Gastroesophageal sphincter (tissue), 3 donors: ENCODE data around the gene FZD4.

Source experiments
- CTCF ChIP-seq, 4 experiments: fragments of 200-600 bp in 2 of 4; fragments of 450-650 bp in 2 of 4; sonication (generic) in 1 of 4; IDR thresholded peaks; one replicate each; pipeline ENCODE4 v1.5.1; 2017 to 2019; ENCODE audit warnings: antibody characterized with exemption in 4 of 4, mild to moderate bottlenecking in 2 of 4, moderate library complexity in 2 of 4
- EP300 ChIP-seq: sonication (generic); formaldehyde crosslinking; IDR thresholded peaks from one replicate; pipeline ENCODE4 v1.6.1; 2017; ENCODE audit warnings: antibody characterized with exemption, mild to moderate bottlenecking
- POLR2A ChIP-seq, 2 donors: fragments of 450-650 bp; IDR thresholded peaks; one replicate each; pipeline ENCODE4 v1.6.1; 2017; ENCODE audit warnings: antibody characterized with exemption in 2 of 2, mild to moderate bottlenecking in 2 of 2, moderate library complexity in 1 of 2
- POLR2AphosphoS5 ChIP-seq: sonication (generic); formaldehyde crosslinking; IDR thresholded peaks from one replicate; pipeline ENCODE4 v1.6.1; 2017; ENCODE audit warnings: antibody characterized with exemption

GRCh38 chr11:86983021-86983488 is 27.9 kb upstream of the FZD4 start:
- TF ChIP-seq POLR2A (IDR thresholded peaks at IDR 0.05) (no peak), CTCF (IDR thresholded peaks at IDR 0.05) (no peak), POLR2AphosphoS5 (peak; percentile 9), EP300 (no peak)
